Heart left ventricle (tissue), 16 donors: ENCODE results near the gene MTOR. TPM values are rescaled to one million over a fixed set of nuclear protein-coding genes. Genes with fewer than 3 reads are reported as not detected.

Experiments
- ATAC-seq, 4 donors: fragments of 200-7000 bp; cut with Tn5 transposase; one replicate each; pipeline ENCODE4 v1.9.1; 2020 to 2022; ENCODE audit warnings: moderate library complexity in 4 of 4, mild to moderate bottlenecking in 3 of 4, moderate number of reproducible peaks in 1 of 4
- DNase-seq, 5 donors: peaks; one replicate each; pipeline ENCODE4 v3.0.0-alpha.2; 2020
- H3K27ac ChIP-seq, 12 donors: fragments of 200-600 bp; sonication (generic) in 4 of 12; one replicate each; pipeline versions ENCODE4 v1.5.0 to v1.8.0; 2016 to 2022; ENCODE audit warnings: mild to moderate bottlenecking in 2 of 12
- H3K27me3 ChIP-seq, 9 donors: fragments of 200-600 bp; sonication (generic) in 2 of 9; one replicate each; pipeline versions ENCODE4 v1.5.1 to v1.8.0; 2016 to 2022; ENCODE audit warnings: mild to moderate bottlenecking in 3 of 9
- H3K36me3 ChIP-seq, 9 donors: fragments of 200-600 bp; sonication (generic) in 2 of 9; one replicate each; pipeline versions ENCODE4 v1.5.0 to v1.8.0; 2018 to 2022; ENCODE audit warnings: mild to moderate bottlenecking in 2 of 9
- H3K4me1 ChIP-seq, 12 donors: fragments of 200-600 bp; sonication (generic) in 4 of 12; one replicate each; pipeline versions ENCODE4 v1.5.0 to v1.8.0; 2016 to 2022; ENCODE audit warnings: mild to moderate bottlenecking in 3 of 12
- H3K4me3 ChIP-seq, 12 donors: fragments of 200-600 bp; sonication (generic) in 4 of 12; one replicate each; pipeline versions ENCODE4 v1.5.0 to v1.8.0; 2017 to 2022; ENCODE audit warnings: mild to moderate bottlenecking in 9 of 12, moderate library complexity in 4 of 12
- H3K9me3 ChIP-seq, 12 donors: fragments of 200-600 bp; sonication (generic) in 4 of 12; one replicate each; pipeline versions ENCODE4 v1.5.0 to v1.8.0; 2016 to 2022; ENCODE audit warnings: mild to moderate bottlenecking in 1 of 12
- CTCF ChIP-seq, 12 donors: fragments of 200-600 bp; sonication (generic) in 4 of 12; IDR thresholded peaks; one replicate each; pipeline versions ENCODE4 v1.5.0 to v1.8.0; 2018 to 2022; ENCODE audit warnings: antibody characterized with exemption in 12 of 12, mild to moderate bottlenecking in 5 of 12
- POLR2A ChIP-seq, 2 donors: fragments of 450-650 bp; IDR thresholded peaks; one replicate each; pipeline ENCODE4 v1.6.1; 2017; ENCODE audit warnings: antibody characterized with exemption in 2 of 2, mild to moderate bottlenecking in 2 of 2, moderate library complexity in 2 of 2
- WGBS, 4 donors: extraction: QIAGEN DNeasy Blood & Tissue Kit in 2 of 4; methylation state at CpG; one replicate each; pipeline versions ENCODE4 v1.1.5 to v1.1.7; 2013 to 2018; 5-methylcytosine and 5-hydroxymethylcytosine counted together
- intact Hi-C, 10 donors: fragments of 100-400 bp; cut with DNase I; formaldehyde crosslinking; loops; one replicate each; pipeline versions ENCODE4 v1.11.1 to v1.14.2; 2022
- polyA plus RNA-seq, 2 donors: library from polyadenylated mRNA; stranded (reverse); fragments of 200-250 nt; gene quantifications; one replicate each; pipeline ENCODE4 v1.2.3, GENCODE V29; 2013
- total RNA-seq, 9 donors: library from RNA; depleted of rRNA in 2 of 9; stranded (reverse); fragments of >200 nt in 2 of 9; fragmentation: NEBNext Ultra II Directional in 3 of 9; extraction: Animal tissue kit (Norgen Biotek cat#: 25700) in 3 of 9; gene quantifications; one replicate each; pipeline versions ENCODE4 v1.1.0 to v1.2.4, GENCODE V29; 2016 to 2023
- donor health status: ischemic (EF 13 %, LVEDD 7.1; RV severe dilation, severe dysfunction).
- donor health status: healthy with polysubstance abuse.
- donor health status: DM: no; HTN: yes; CAD: no.
- donor health status: DM: no; HTN: no; CAD: no.
- donor health status: ischemic (EF 25% LVEDD 6.9; RV normal size, moderate dysfunction).
- donor health status: ischemic (EF 25% LVEDD 5.7; RV mildly dilated, moderate dysfunction).
- donor health status: healthy.
- donor health status: DM: yes; HTN: yes; CAD: no.
- donor health status: ischemic (EF 35%, LVEDD 5.7; RV mildly dilated, moderate dysfunction).
- donor health status: nonischemic (EF 11% LVEDD 7.7; RV severe dilation, severe dysfunction).
- donor health status: DM: yes; HTN: yes; CAD: no.
- donor health status: PGD.
- donor health status: ischemic (EF 29% LVEDD 5.4; RV normal size, mild dysfunction).
- donor health status: nonischemic (EF 23%, LVEDD 6.1; RV moderate dilation, normal function).

MTOR gene
- total and polyA plus RNA-seq, 11 donors, result 17.4 to 43.6 (median 36.7) TPM

- ATAC-seq (no peak), DNase-seq (no peak)
- peak overlapping the region in 4 of 12 donors; percentile 5 to 74 (median 46) for H3K27ac ChIP-seq
- no peaks in the 10 kb centered on the region for H3K27me3 ChIP-seq
- TF ChIP-seq CTCF (IDR thresholded peaks at IDR 0.05) (no peak), POLR2A (IDR thresholded peaks at IDR 0.05) (no peak)
- no peak overlapping the region for H3K4me3 ChIP-seq
- H3K9me3 ChIP-seq, result no peaks in the 10 kb centered on the region
- intact Hi-C loops, result no loop called here
- 75 to 81% (median 77%) methylated on average over 3 of the region's 3 CpGs for WGBS, 4 donors
- peaks cover 0 to 52% (median 30%) of the 10 kb centered on the region in 12 donors for H3K4me1 ChIP-seq
- peaks cover 0 to 85% (median 57%) of the 10 kb centered on the region in 9 donors for H3K36me3 ChIP-seq
Observed at GRCh38 chr1:11153184-11153583, 109.2 kb downstream of the MTOR start.

GRCh38 chr1:11152755-11153154, 109.6 kb downstream of the MTOR start:
- no peak for TF ChIP-seq CTCF (IDR thresholded peaks at IDR 0.05)
- TF ChIP-seq POLR2A (IDR thresholded peaks at IDR 0.05), result no peak
- peak overlapping the region in 5 of 12 donors; percentile 5 to 74 (median 43) for H3K27ac ChIP-seq
- DNase-seq (no peak), ATAC-seq (no peak)
- H3K9me3 ChIP-seq, result no peaks in the 10 kb centered on the region
- H3K4me1 ChIP-seq, result peaks cover 0 to 51% (median 26%) of the 10 kb centered on the region in 12 donors
- H3K4me3 ChIP-seq, result no peak overlapping the region
- no peaks in the 10 kb centered on the region for H3K27me3 ChIP-seq
- intact Hi-C loops, result no loop called here
- peaks cover 0 to 89% (median 61%) of the 10 kb centered on the region in 9 donors for H3K36me3 ChIP-seq
- WGBS, 4 donors, result 80 to 88% (median 85%) methylated on average over 9 of the region's 9 CpGs

GRCh38 chr1:11151826-11152612, 110.3 kb downstream of the MTOR start:
- peaks cover 0 to 51% (median 20%) of the 10 kb centered on the region in 12 donors for H3K4me1 ChIP-seq
- no peaks in the 10 kb centered on the region for H3K9me3 ChIP-seq
- H3K4me3 ChIP-seq, result no peak overlapping the region
- TF ChIP-seq CTCF (IDR thresholded peaks at IDR 0.05) (no peak), POLR2A (IDR thresholded peaks at IDR 0.05) (no peak)
- H3K27ac ChIP-seq, result peak overlapping the region in 6 of 12 donors; percentile 35 to 74 (median 48)
- intact Hi-C loops, result no loop called here
- peak in 3 of 5 donors; percentile 31 to 60 (median 33) for DNase-seq
- WGBS, 4 donors, result 58 to 69% (median 64%) methylated on average over 9 of the region's 9 CpGs
- peaks cover 0 to 93% (median 64%) of the 10 kb centered on the region in 9 donors for H3K36me3 ChIP-seq
- no peaks in the 10 kb centered on the region for H3K27me3 ChIP-seq
- peak; percentile 52 to 77 (median 68) for ATAC-seq

GRCh38 chr1:11151114-11151513, 111.2 kb downstream of the MTOR start:
- peaks cover 0 to 93% (median 64%) of the 10 kb centered on the region in 9 donors for H3K36me3 ChIP-seq
- H3K27ac ChIP-seq, result peak overlapping the region in 9 of 12 donors; percentile 17 to 74 (median 43)
- intact Hi-C loops, result no loop called here
- no peak overlapping the region for H3K4me3 ChIP-seq
- 64 to 73% (median 71%) methylated on average over 5 of the region's 5 CpGs for WGBS, 4 donors
- H3K27me3 ChIP-seq, result no peaks in the 10 kb centered on the region
- ATAC-seq (peak in 3 of 4 donors; percentile 6 to 31 (median 16)), DNase-seq (no peak)
- peaks cover 0 to 49% (median 20%) of the 10 kb centered on the region in 12 donors for H3K4me1 ChIP-seq
- no peaks in the 10 kb centered on the region for H3K9me3 ChIP-seq
- TF ChIP-seq CTCF (IDR thresholded peaks at IDR 0.05), result no peak
- no peak for TF ChIP-seq POLR2A (IDR thresholded peaks at IDR 0.05)
